Measurements from ENCODE around the gene KRT14. TPM values are rescaled to one million over a fixed set of nuclear protein-coding genes. Genes with fewer than 3 reads are reported as not detected.
"Not testable (repeated sequence)": the region's sequence is repeated elsewhere in the genome, so short reads cannot be mapped to it uniquely, and the experiment has no call there.

Gene KRT14
- total RNA-seq, 2 experiments from 2014 or later = not detected

GRCh38 chr17:41583137-41584127 is 3.3 kb downstream of the KRT14 start:
- Mint-ChIP-seq H3K4me3 (no peak overlapping the region), H3K27ac (no peak overlapping the region), H3K27me3 (peaks cover 24% of the 10 kb centered on the region), H3K4me1 (no peaks in the 10 kb centered on the region), H3K36me3 (no peaks in the 10 kb centered on the region), H3K9me3 (ENCODE audit: low read depth) (no peaks in the 10 kb centered on the region)
- ATAC-seq = no peak
- no peak for DNase-seq
- CTCF ChIA-PET = interaction anchor here (0.9 to 3.3 kb wide), 2 partner anchors 65 to 79 kb away, joined by 3 to 15 read pairs; no protein-coding TSS in a partner anchor

- H3K27ac Mint-ChIP-seq; ATAC-seq; H3K4me1 Mint-ChIP-seq; H3K36me3 Mint-ChIP-seq; DNase-seq; H3K4me3 Mint-ChIP-seq; H3K9me3 Mint-ChIP-seq (ENCODE audit: low read depth): not testable (repeated sequence)
- CTCF ChIA-PET = interaction anchor here (0.9 to 3.3 kb wide), 3 partner anchors 66 to 81 kb away, joined by 3 to 15 read pairs (median 5); no protein-coding TSS in a partner anchor
- H3K27me3 Mint-ChIP-seq = peaks cover 32% of the 10 kb centered on the region
Observed at GRCh38 chr17:41582061-41582968, 4.4 kb downstream of the KRT14 start.

GRCh38 chr17:41581366-41582060 is 5.2 kb downstream of the KRT14 start:
- CTCF ChIA-PET = interaction anchor here (0.7 to 3.3 kb wide), 3 partner anchors 32 to 81 kb away, joined by 3 to 15 read pairs (median 5); no protein-coding TSS in a partner anchor
- no peaks in the 10 kb centered on the region for H3K9me3 Mint-ChIP-seq (ENCODE audit: low read depth)
- ATAC-seq (no peak), DNase-seq (no peak)
- H3K4me1 Mint-ChIP-seq = no peaks in the 10 kb centered on the region
- peaks cover 32% of the 10 kb centered on the region for H3K27me3 Mint-ChIP-seq
- H3K36me3 Mint-ChIP-seq = no peaks in the 10 kb centered on the region
- H3K4me3 Mint-ChIP-seq = no peak overlapping the region
- no peak overlapping the region for H3K27ac Mint-ChIP-seq

- Mint-ChIP-seq H3K9me3 (ENCODE audit: low read depth) (no peaks in the 10 kb centered on the region), H3K4me3 (no peak overlapping the region), H3K4me1 (no peaks in the 10 kb centered on the region), H3K27ac (no peak overlapping the region), H3K36me3 (no peaks in the 10 kb centered on the region), H3K27me3 (peaks cover 35% of the 10 kb centered on the region)
- ATAC-seq = no peak
- no peak for DNase-seq
- CTCF ChIA-PET = interaction anchor here (0.7 to 3.3 kb wide), 3 partner anchors 32 to 82 kb away, joined by 3 to 15 read pairs (median 5); no protein-coding TSS in a partner anchor
Observed at GRCh38 chr17:41580687-41581365, 5.9 kb downstream of the KRT14 start.

GRCh38 chr17:41580244-41580575 is 6.5 kb downstream of the KRT14 start:
- CTCF ChIA-PET = interaction anchor here (1.0 to 3.3 kb wide), 7 partner anchors 31 to 86 kb away, joined by 3 to 28 read pairs (median 15); no protein-coding TSS in a partner anchor
- Mint-ChIP-seq H3K27me3 (peaks cover 38% of the 10 kb centered on the region), H3K4me1 (no peaks in the 10 kb centered on the region), H3K9me3 (ENCODE audit: low read depth) (no peaks in the 10 kb centered on the region), H3K4me3 (no peak overlapping the region), H3K36me3 (no peaks in the 10 kb centered on the region), H3K27ac (no peak overlapping the region)
- ATAC-seq (no peak), DNase-seq (no peak)

- peak; percentile 95 for ATAC-seq
- DNase-seq = peak; percentile 85
- Mint-ChIP-seq H3K4me1 (no peaks in the 10 kb centered on the region), H3K36me3 (no peaks in the 10 kb centered on the region), H3K9me3 (ENCODE audit: low read depth) (no peaks in the 10 kb centered on the region), H3K4me3 (no peak overlapping the region), H3K27me3 (peaks cover 41% of the 10 kb centered on the region), H3K27ac (no peak overlapping the region)
- CTCF ChIA-PET = interaction anchor here (0.8 to 2.7 kb wide), 8 partner anchors 11 to 86 kb away, joined by 3 to 28 read pairs (median 4); no protein-coding TSS in a partner anchor
Observed at GRCh38 chr17:41579484-41580243, 7.0 kb downstream of the KRT14 start.

- Mint-ChIP-seq H3K27ac (no peak overlapping the region), H3K27me3 (peaks cover 41% of the 10 kb centered on the region), H3K9me3 (ENCODE audit: low read depth) (no peaks in the 10 kb centered on the region), H3K4me1 (no peaks in the 10 kb centered on the region), H3K36me3 (no peaks in the 10 kb centered on the region), H3K4me3 (no peak overlapping the region)
- ATAC-seq (no peak), DNase-seq (no peak)
- CTCF ChIA-PET = interaction anchor here (0.8 to 2.7 kb wide), 8 partner anchors 11 to 87 kb away, joined by 3 to 28 read pairs (median 4); no protein-coding TSS in a partner anchor
Observed at GRCh38 chr17:41578971-41579370, 7.7 kb downstream of the KRT14 start.

- Mint-ChIP-seq H3K27me3 (peaks cover 41% of the 10 kb centered on the region), H3K4me1 (no peaks in the 10 kb centered on the region), H3K36me3 (no peaks in the 10 kb centered on the region), H3K9me3 (ENCODE audit: low read depth) (no peaks in the 10 kb centered on the region), H3K4me3 (no peak overlapping the region), H3K27ac (no peak overlapping the region)
- CTCF ChIA-PET = interaction anchor here (2.6 to 2.7 kb wide), 3 partner anchors 29 to 84 kb away, joined by 18 to 28 read pairs (median 24); no protein-coding TSS in a partner anchor
- DNase-seq (no peak), ATAC-seq (no peak)
Observed at GRCh38 chr17:41578538-41578937, 8.2 kb downstream of the KRT14 start.

GRCh38 chr17:41576740-41577139 is 10.0 kb downstream of the KRT14 start:
- H3K27ac Mint-ChIP-seq; H3K4me3 Mint-ChIP-seq; H3K36me3 Mint-ChIP-seq; H3K4me1 Mint-ChIP-seq; H3K9me3 Mint-ChIP-seq (ENCODE audit: low read depth); ATAC-seq; DNase-seq: not testable (repeated sequence)
- CTCF ChIA-PET = interaction anchor here (1.6 kb wide), 1 partner anchor 119 kb away, joined by 3 read pairs; no protein-coding TSS in a partner anchor
- peaks cover 41% of the 10 kb centered on the region for H3K27me3 Mint-ChIP-seq

- H3K4me3 Mint-ChIP-seq = no peak overlapping the region
- H3K36me3 Mint-ChIP-seq = no peaks in the 10 kb centered on the region
- no peak for DNase-seq
- no peaks in the 10 kb centered on the region for H3K9me3 Mint-ChIP-seq (ENCODE audit: low read depth)
- peaks cover 40% of the 10 kb centered on the region for H3K27me3 Mint-ChIP-seq
- no peak for ATAC-seq
- no peak overlapping the region for H3K27ac Mint-ChIP-seq
- no peaks in the 10 kb centered on the region for H3K4me1 Mint-ChIP-seq
- CTCF ChIA-PET = interaction anchor here (0.9 to 1.3 kb wide), 2 partner anchors 26 to 73 kb away, joined by 4 to 5 read pairs; no protein-coding TSS in a partner anchor
Observed at GRCh38 chr17:41575336-41575735, 11.4 kb downstream of the KRT14 start.

GRCh38 chr17:41571561-41572434 is 14.9 kb downstream of the KRT14 start, which contains the start of gene KRT9:
TSS of gene KRT9 (minus strand) at chr17:41572059. CDS start at chr17:41571992, 67 bp downstream.
- CTCF ChIA-PET = interaction anchor here (1.2 to 1.3 kb wide), 2 partner anchors 22 to 91 kb away, joined by 5 read pairs; no protein-coding TSS in a partner anchor
- Mint-ChIP-seq H3K27me3 (peaks cover 31% of the 10 kb centered on the region), H3K4me3 (no peak within 1 kb of the TSS)

More at GRCh38 chr17:41571561-41572434, 14.9 kb downstream of the KRT14 start, which contains the start of gene KRT9:
- Mint-ChIP-seq H3K4me1 (peaks cover 5% of the 10 kb centered on the region), H3K9me3 (ENCODE audit: low read depth) (peaks cover 16% of the 10 kb centered on the region), H3K36me3 (peaks cover 4% of the 10 kb centered on the region), H3K27ac (no peak within 1 kb of the TSS)
- no peak for DNase-seq
- no peak for ATAC-seq
